Natural killer cell (primary cell): ENCODE results near the gene CPNE6. TPM values are rescaled to one million over a fixed set of nuclear protein-coding genes. Genes with fewer than 3 reads are reported as not detected.
"Not testable (repeated sequence)": the region's sequence is repeated elsewhere in the genome, so short reads cannot be mapped to it uniquely, and the experiment has no call there.

Source experiments
- ATAC-seq, 3 donors: fragments of 150-1000 bp in 2 of 3; fragments of 200-7000 bp in 1 of 3; cut with Tn5 transposase; 1 replicate in 1 of 3; 2 replicates in 2 of 3; pipeline ENCODE4 v1.10.0; 2021; ENCODE audit warnings: mild to moderate bottlenecking in 2 of 3, moderate library complexity in 2 of 3
- DNase-seq, 2 donors: peaks; one replicate each; pipeline versions ENCODE4 v3.0.0 to v3.0.0-alpha.2; 2013 to 2021; ENCODE audit warnings: mixed read lengths in 1 of 2
- H3K27ac ChIP-seq: one replicate; pipeline ENCODE4 v1.5.1; 2013; ENCODE audit warnings: mild to moderate bottlenecking, low read length
- H3K27me3 ChIP-seq: one replicate; pipeline ENCODE4 v1.6.1; 2013; ENCODE audit warnings: low read length; ENCODE audit not compliant: control insufficient read depth, insufficient read depth
- H3K36me3 ChIP-seq: one replicate; pipeline ENCODE4 v1.6.1; 2013; ENCODE audit warnings: low read length; ENCODE audit not compliant: control insufficient read depth, insufficient read depth
- H3K4me1 ChIP-seq: one replicate; pipeline ENCODE4 v1.6.1; 2013; ENCODE audit warnings: low read length; ENCODE audit not compliant: control insufficient read depth, insufficient read depth
- H3K4me3 ChIP-seq: one replicate; pipeline ENCODE4 v1.5.1; 2013; ENCODE audit warnings: low read length
- H3K9me3 ChIP-seq: one replicate; pipeline ENCODE4 v1.6.1; 2013; ENCODE audit warnings: low read length; ENCODE audit not compliant: control insufficient read depth, insufficient read depth
- H3K27ac Mint-ChIP-seq, 2 donors: one replicate each; pipeline ENCODE4 v1.8.0; 2022; ENCODE audit warnings: mild to moderate bottlenecking in 2 of 2, mixed read lengths in 2 of 2, moderate library complexity in 1 of 2
- H3K27me3 Mint-ChIP-seq, 2 donors: one replicate each; pipeline ENCODE4 v1.8.0; 2022; ENCODE audit warnings: low read depth in 2 of 2, mixed read lengths in 2 of 2
- H3K36me3 Mint-ChIP-seq: one replicate; pipeline ENCODE4 v1.8.0; 2022; ENCODE audit warnings: mixed read lengths
- H3K4me1 Mint-ChIP-seq, 2 donors: one replicate each; pipeline ENCODE4 v1.8.0; 2022; ENCODE audit warnings: mixed read lengths in 2 of 2
- H3K4me3 Mint-ChIP-seq: one replicate; pipeline ENCODE4 v1.8.0; 2022; ENCODE audit warnings: mild to moderate bottlenecking, moderate library complexity, mixed read lengths
- H3K9me3 Mint-ChIP-seq, 2 donors: one replicate each; pipeline ENCODE4 v1.8.0; 2022; ENCODE audit warnings: mixed read lengths in 2 of 2
- CTCF ChIP-seq: fragments of 200-600 bp; IDR thresholded peaks from one replicate; pipeline ENCODE4 v1.8.0; 2022; ENCODE audit warnings: antibody characterized with exemption
- WGBS: methylation state at CpG from one replicate; pipeline ENCODE4 v1.1.7; 2013; ENCODE audit warnings: missing lambda C conversion rate; ENCODE audit not compliant: insufficient coverage; 5-methylcytosine and 5-hydroxymethylcytosine counted together
- intact Hi-C: fragments of 100-400 bp; cut with micrococcal nuclease; formaldehyde crosslinking; loops from one replicate; pipeline ENCODE4 v1.14.2; 2022
- total RNA-seq, 4 donors: library from RNA; stranded (reverse); fragments of 120-200 nt in 1 of 4; gene quantifications; one replicate each; pipeline versions ENCODE4 v1.2.3 to v1.2.4, GENCODE V29; 2013 to 2022

CPNE6 gene
- not detected for total RNA-seq
- total RNA-seq (2013), result not detected

GRCh38 chr14:24071144-24071697 lies at the start of gene CPNE6:
Gene CPNE6, plus strand, starts transcription at chr14:24071562. Its CDS starts 1,375 bp downstream, at chr14:24072937.
- no peaks in the 10 kb centered on the region for H3K36me3 Mint-ChIP-seq
- no peaks in the 10 kb centered on the region for H3K4me1 Mint-ChIP-seq
- ATAC-seq (no peak), DNase-seq (no peak)
- peaks cover 4% of the 10 kb centered on the region for H3K4me1 ChIP-seq
- no peak for TF ChIP-seq CTCF
- no peak within 1 kb of the TSS for H3K4me3 ChIP-seq
- intact Hi-C loops, result no loop called here
- H3K27me3 ChIP-seq, result no peaks in the 10 kb centered on the region
- no peak within 1 kb of the TSS for H3K4me3 Mint-ChIP-seq
- H3K9me3 Mint-ChIP-seq, result no peaks in the 10 kb centered on the region
- H3K27ac ChIP-seq, result no peak within 1 kb of the TSS
- H3K27me3 Mint-ChIP-seq, result peaks cover 0 to 7% of the 10 kb centered on the region in 2 donors
- H3K36me3 ChIP-seq, result no peaks in the 10 kb centered on the region
- H3K27ac Mint-ChIP-seq, result no peak within 1 kb of the TSS
- WGBS, result 80% methylated on average over 19 of the region's 19 CpGs
- H3K9me3 ChIP-seq, result no peaks in the 10 kb centered on the region

- H3K9me3 ChIP-seq, DNase-seq, H3K4me3 Mint-ChIP-seq, H3K27ac ChIP-seq, H3K9me3 Mint-ChIP-seq, H3K27me3 ChIP-seq, H3K4me1 Mint-ChIP-seq, ATAC-seq, H3K36me3 ChIP-seq, H3K27me3 Mint-ChIP-seq, H3K27ac Mint-ChIP-seq, H3K4me3 ChIP-seq, H3K36me3 Mint-ChIP-seq, H3K4me1 ChIP-seq: not testable (repeated sequence)
- 97% methylated on average over 2 of the region's 3 CpGs for WGBS
- intact Hi-C loops, result loop anchor here (2.0 kb wide), 1 partner anchor 44 kb away; no protein-coding TSS in a partner anchor
Observed at GRCh38 chr14:24024939-24025418, 46.4 kb upstream of the CPNE6 start.

- H3K36me3 ChIP-seq, H3K9me3 Mint-ChIP-seq, H3K4me1 Mint-ChIP-seq, intact Hi-C loops, H3K27ac ChIP-seq, H3K27me3 Mint-ChIP-seq, H3K36me3 Mint-ChIP-seq, H3K27ac Mint-ChIP-seq, H3K4me3 ChIP-seq, DNase-seq, H3K27me3 ChIP-seq, ATAC-seq, H3K4me1 ChIP-seq, H3K4me3 Mint-ChIP-seq: not testable (repeated sequence)
- peaks cover 10% of the 10 kb centered on the region for H3K9me3 ChIP-seq
- 100% methylated on average over 2 of the region's 3 CpGs for WGBS
Observed at GRCh38 chr14:24029687-24030086, 41.7 kb upstream of the CPNE6 start.

GRCh38 chr14:24031331-24031730 lies 40.0 kb upstream of the CPNE6 start:
- H3K9me3 Mint-ChIP-seq, H3K27ac ChIP-seq, intact Hi-C loops, H3K4me1 ChIP-seq, H3K36me3 Mint-ChIP-seq, H3K36me3 ChIP-seq, H3K27ac Mint-ChIP-seq, H3K4me1 Mint-ChIP-seq, ATAC-seq, H3K4me3 Mint-ChIP-seq, H3K4me3 ChIP-seq, H3K27me3 ChIP-seq, H3K27me3 Mint-ChIP-seq, DNase-seq: not testable (repeated sequence)
- peaks cover 10% of the 10 kb centered on the region for H3K9me3 ChIP-seq
- 86% methylated on average over 1 of the region's 2 CpGs for WGBS

- no peaks in the 10 kb centered on the region for H3K9me3 Mint-ChIP-seq
- ATAC-seq (no peak), DNase-seq (no peak)
- H3K4me1 Mint-ChIP-seq, result peaks cover 9 to 13% of the 10 kb centered on the region in 2 donors
- Histone ChIP-seq H3K9me3 (peaks cover 10% of the 10 kb centered on the region), H3K27me3 (no peaks in the 10 kb centered on the region), H3K4me1 (peaks cover 4% of the 10 kb centered on the region), H3K27ac (no peak overlapping the region), H3K36me3 (no peaks in the 10 kb centered on the region), H3K4me3 (no peak overlapping the region)
- WGBS, result 89% methylated on average over 2 of the region's 2 CpGs
- no peaks in the 10 kb centered on the region for H3K27me3 Mint-ChIP-seq
- H3K36me3 Mint-ChIP-seq, result no peaks in the 10 kb centered on the region
- no peak overlapping the region for H3K27ac Mint-ChIP-seq
- no peak overlapping the region for H3K4me3 Mint-ChIP-seq
- intact Hi-C loops, result no loop called here
- no peak for TF ChIP-seq CTCF
Observed at GRCh38 chr14:24032727-24033418, 38.5 kb upstream of the CPNE6 start.

- not testable (repeated sequence) for H3K27ac ChIP-seq, H3K36me3 ChIP-seq, H3K4me1 ChIP-seq, H3K9me3 Mint-ChIP-seq, H3K27me3 ChIP-seq, H3K36me3 Mint-ChIP-seq, H3K27me3 Mint-ChIP-seq, DNase-seq
- H3K4me3 Mint-ChIP-seq, result peak overlapping the region; percentile 90
- H3K4me3 ChIP-seq, result peak overlapping the region; percentile 62
- intact Hi-C loops, result loop anchor here (1.0 kb wide), 1 partner anchor 21 kb away; no protein-coding TSS in a partner anchor
- ATAC-seq, result peak in 1 of 3 donors; percentile 2
- H3K9me3 ChIP-seq, result peaks cover 10% of the 10 kb centered on the region
- H3K27ac Mint-ChIP-seq, result peak overlapping the region in 1 of 2 donors; percentile 95
- 69% methylated on average over 2 of the region's 4 CpGs for WGBS
- H3K4me1 Mint-ChIP-seq, result peaks cover 9 to 19% of the 10 kb centered on the region in 2 donors
Observed at GRCh38 chr14:24035769-24036168, 35.6 kb upstream of the CPNE6 start.
